ENCODE measurements around the gene FOSB.

The FOSB gene

GRCh38 chr19:45439190-45439568 lies 28.6 kb upstream of the FOSB start:
- peak overlapping the region; percentile 56 for H3K4me3 ChIP-seq (ENCODE audit: low read length)
- DNase-seq (ENCODE audit: low read depth) = no peak
- no peak for TF ChIP-seq CTCF (conservative IDR thresholded peaks at IDR 0.05; ENCODE audit: low read length)

GRCh38 chr19:45439569-45440258 lies 28.1 kb upstream of the FOSB start:
- H3K4me3 ChIP-seq (ENCODE audit: low read length) = peak overlapping the region; percentile 56
- peak; percentile 81 for DNase-seq (ENCODE audit: low read depth)
- peak; percentile 78 for TF ChIP-seq CTCF (conservative IDR thresholded peaks at IDR 0.05; ENCODE audit: low read length)

GRCh38 chr19:45440259-45440638 lies 27.5 kb upstream of the FOSB start:
- TF ChIP-seq CTCF (conservative IDR thresholded peaks at IDR 0.05; ENCODE audit: low read length) = no peak
- no peak for DNase-seq (ENCODE audit: low read depth)
- H3K4me3 ChIP-seq (ENCODE audit: low read length) = peak overlapping the region; percentile 56

- H3K4me3 ChIP-seq (ENCODE audit: low read length) = no peak overlapping the region
- no peak for TF ChIP-seq CTCF (conservative IDR thresholded peaks at IDR 0.05; ENCODE audit: low read length)
- peak; percentile 51 for DNase-seq (ENCODE audit: low read depth)
Measured at GRCh38 chr19:45440873-45441654, 26.7 kb upstream of the FOSB start.

- TF ChIP-seq CTCF (conservative IDR thresholded peaks at IDR 0.05; ENCODE audit: low read length) = no peak
- no peak overlapping the region for H3K4me3 ChIP-seq (ENCODE audit: low read length)
Measured at GRCh38 chr19:45442408-45442777, 25.4 kb upstream of the FOSB start.

GRCh38 chr19:45442778-45443461 lies 24.9 kb upstream of the FOSB start:
- no peak for TF ChIP-seq CTCF (conservative IDR thresholded peaks at IDR 0.05; ENCODE audit: low read length)
- peak; percentile 37 for DNase-seq (ENCODE audit: low read depth)
- H3K4me3 ChIP-seq (ENCODE audit: low read length) = peak overlapping the region; percentile 64

More at GRCh38 chr19:45442408-45442777, 25.4 kb upstream of the FOSB start:
- DNase-seq (ENCODE audit: low read depth) = no peak

Data from AG10803 (cell line).